Stimulated activated CD8-positive, alpha-beta memory T cell treated with anti-CD3 and anti-CD28 coated beads, Interleukin-12 subunit alpha, Interleukin-12 subunit beta, amount 100 ng/mL, for 24 hours (primary cell): ENCODE measurements around the gene INTS2.
"Not testable (repeated sequence)": the region's sequence is repeated elsewhere in the genome, so short reads cannot be mapped to it uniquely, and the experiment has no call there.

Source experiments
- DNase-seq: peaks from one replicate; pipeline ENCODE4 v3.0.0-alpha.2; 2020; ENCODE audit errors: extremely low read depth

The INTS2 gene

GRCh38 chr17:61849674-61850073 lies 78.1 kb downstream of the INTS2 start:
- no peak for DNase-seq

- DNase-seq, result no peak
These were observed 78.9 kb downstream of the INTS2 start for GRCh38 chr17:61848896-61849295.

- DNase-seq, result no peak
These were observed 79.5 kb downstream of the INTS2 start for GRCh38 chr17:61848247-61848646.

GRCh38 chr17:61847659-61848058 lies 80.1 kb downstream of the INTS2 start:
- DNase-seq, result no peak

- no peak for DNase-seq
These were observed 80.9 kb downstream of the INTS2 start for GRCh38 chr17:61846761-61847375.

GRCh38 chr17:61846088-61846487 lies 81.7 kb downstream of the INTS2 start:
- DNase-seq, result no peak

- no peak for DNase-seq
These were observed 84.3 kb downstream of the INTS2 start for GRCh38 chr17:61843435-61843834.

- no peak for DNase-seq
These were observed 84.9 kb downstream of the INTS2 start for GRCh38 chr17:61842899-61843298.

- no peak for DNase-seq
These were observed 88.4 kb downstream of the INTS2 start for GRCh38 chr17:61839300-61839786.

- peak; percentile 9 for DNase-seq
These were observed 90.4 kb downstream of the INTS2 start for GRCh38 chr17:61837175-61838051.

GRCh38 chr17:61836266-61837174 lies 91.3 kb downstream of the INTS2 start:
- no peak for DNase-seq

GRCh38 chr17:61835606-61836005 lies 92.2 kb downstream of the INTS2 start:
- no peak for DNase-seq

GRCh38 chr17:61834610-61835009 lies 93.2 kb downstream of the INTS2 start:
- no peak for DNase-seq

- DNase-seq, result no peak
These were observed 94.1 kb downstream of the INTS2 start for GRCh38 chr17:61833536-61834193.

- DNase-seq, result no peak
These were observed 95.3 kb downstream of the INTS2 start for GRCh38 chr17:61832463-61832862.

GRCh38 chr17:61831099-61831498 lies 96.7 kb downstream of the INTS2 start:
- DNase-seq, result no peak

GRCh38 chr17:61828694-61829093 lies 99.1 kb downstream of the INTS2 start:
- DNase-seq, result no peak

- DNase-seq, result no peak
These were observed 100.0 kb downstream of the INTS2 start for GRCh38 chr17:61827649-61828395.

GRCh38 chr17:61826866-61827265 lies 100.9 kb downstream of the INTS2 start:
- DNase-seq, result not testable (repeated sequence)

GRCh38 chr17:61826198-61826597 lies 101.6 kb downstream of the INTS2 start:
- DNase-seq, result not testable (repeated sequence)
